ENCODE results near the gene ZNF385D.

DNA sequence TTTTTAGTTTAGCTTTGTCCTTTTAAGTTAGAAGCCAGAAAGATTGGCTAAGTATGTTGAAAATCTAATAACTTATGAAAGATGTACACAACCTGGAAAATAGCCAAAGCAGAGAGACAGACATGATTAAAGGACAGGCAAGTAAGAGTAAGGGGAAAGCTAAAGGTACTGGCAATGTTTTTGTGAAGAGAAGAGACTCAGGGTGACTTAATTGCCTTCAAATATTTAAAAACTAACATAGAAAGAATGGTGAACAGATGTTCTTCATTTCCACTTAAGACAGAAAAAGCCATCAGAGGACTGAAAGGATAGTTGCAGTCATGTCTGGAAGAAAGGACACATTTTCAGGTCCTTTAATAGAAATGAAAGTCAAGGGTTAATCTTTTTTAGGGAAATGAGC lies 68.8 kb downstream of the ZNF385D start:
- TF ChIP-seq, protein P1, sequence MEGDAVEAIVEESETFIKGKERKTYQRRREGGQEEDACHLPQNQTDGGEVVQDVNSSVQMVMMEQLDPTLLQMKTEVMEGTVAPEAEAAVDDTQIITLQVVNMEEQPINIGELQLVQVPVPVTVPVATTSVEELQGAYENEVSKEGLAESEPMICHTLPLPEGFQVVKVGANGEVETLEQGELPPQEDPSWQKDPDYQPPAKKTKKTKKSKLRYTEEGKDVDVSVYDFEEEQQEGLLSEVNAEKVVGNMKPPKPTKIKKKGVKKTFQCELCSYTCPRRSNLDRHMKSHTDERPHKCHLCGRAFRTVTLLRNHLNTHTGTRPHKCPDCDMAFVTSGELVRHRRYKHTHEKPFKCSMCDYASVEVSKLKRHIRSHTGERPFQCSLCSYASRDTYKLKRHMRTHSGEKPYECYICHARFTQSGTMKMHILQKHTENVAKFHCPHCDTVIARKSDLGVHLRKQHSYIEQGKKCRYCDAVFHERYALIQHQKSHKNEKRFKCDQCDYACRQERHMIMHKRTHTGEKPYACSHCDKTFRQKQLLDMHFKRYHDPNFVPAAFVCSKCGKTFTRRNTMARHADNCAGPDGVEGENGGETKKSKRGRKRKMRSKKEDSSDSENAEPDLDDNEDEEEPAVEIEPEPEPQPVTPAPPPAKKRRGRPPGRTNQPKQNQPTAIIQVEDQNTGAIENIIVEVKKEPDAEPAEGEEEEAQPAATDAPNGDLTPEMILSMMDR (IDR thresholded peaks at IDR 0.05 in 4 of 5, conservative IDR thresholded peaks at IDR 0.05 in 1 of 5), result no peak
- TF ChIP-seq POLR2A (IDR thresholded peaks at IDR 0.05), result no peak

All from gastrocnemius medialis (tissue), 4 donors.